ENCODE data around the gene MINK1. TPM values are rescaled to one million over a fixed set of nuclear protein-coding genes. Genes with fewer than 3 reads are reported as not detected.

MINK1 gene
- total RNA-seq, 1 donor from 2014 or later: 90.6 TPM

DNA sequence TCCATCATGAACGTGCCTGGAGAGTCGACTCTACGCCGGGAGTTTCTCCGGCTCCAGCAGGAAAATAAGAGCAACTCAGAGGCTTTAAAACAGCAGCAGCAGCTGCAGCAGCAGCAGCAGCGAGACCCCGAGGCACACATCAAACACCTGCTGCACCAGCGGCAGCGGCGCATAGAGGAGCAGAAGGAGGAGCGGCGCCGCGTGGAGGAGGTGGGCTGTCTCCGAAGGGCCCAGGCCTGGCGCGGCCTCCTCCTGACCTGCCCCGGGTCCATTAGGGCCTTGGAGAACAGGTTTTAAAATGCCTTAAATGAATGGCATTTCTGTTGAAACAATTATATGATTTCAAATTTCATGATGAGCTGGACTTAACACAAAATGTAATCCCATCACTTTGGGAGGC lies 54.4 kb downstream of the MINK1 start:
- Mint-ChIP-seq H3K27me3 (ENCODE audit: low read depth) (no peaks in the 10 kb centered on the region), H3K9me3 (ENCODE audit: low read depth) (no peaks in the 10 kb centered on the region), H3K36me3 (ENCODE audit: low read depth) (peaks cover 24% of the 10 kb centered on the region), H3K4me1 (ENCODE audit: low read depth) (no peaks in the 10 kb centered on the region), H3K27ac (ENCODE audit: unreplicated experiment) (no peak overlapping the region), H3K4me3 (ENCODE audit: unreplicated experiment) (no peak overlapping the region)
- TF ChIP-seq, protein P1, sequence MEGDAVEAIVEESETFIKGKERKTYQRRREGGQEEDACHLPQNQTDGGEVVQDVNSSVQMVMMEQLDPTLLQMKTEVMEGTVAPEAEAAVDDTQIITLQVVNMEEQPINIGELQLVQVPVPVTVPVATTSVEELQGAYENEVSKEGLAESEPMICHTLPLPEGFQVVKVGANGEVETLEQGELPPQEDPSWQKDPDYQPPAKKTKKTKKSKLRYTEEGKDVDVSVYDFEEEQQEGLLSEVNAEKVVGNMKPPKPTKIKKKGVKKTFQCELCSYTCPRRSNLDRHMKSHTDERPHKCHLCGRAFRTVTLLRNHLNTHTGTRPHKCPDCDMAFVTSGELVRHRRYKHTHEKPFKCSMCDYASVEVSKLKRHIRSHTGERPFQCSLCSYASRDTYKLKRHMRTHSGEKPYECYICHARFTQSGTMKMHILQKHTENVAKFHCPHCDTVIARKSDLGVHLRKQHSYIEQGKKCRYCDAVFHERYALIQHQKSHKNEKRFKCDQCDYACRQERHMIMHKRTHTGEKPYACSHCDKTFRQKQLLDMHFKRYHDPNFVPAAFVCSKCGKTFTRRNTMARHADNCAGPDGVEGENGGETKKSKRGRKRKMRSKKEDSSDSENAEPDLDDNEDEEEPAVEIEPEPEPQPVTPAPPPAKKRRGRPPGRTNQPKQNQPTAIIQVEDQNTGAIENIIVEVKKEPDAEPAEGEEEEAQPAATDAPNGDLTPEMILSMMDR (IDR thresholded peaks at IDR 0.05): no peak
- DNase-seq (ENCODE audit: low spot score): no peak

- Mint-ChIP-seq H3K27ac (ENCODE audit: unreplicated experiment) (no peak overlapping the region), H3K27me3 (ENCODE audit: low read depth) (no peaks in the 10 kb centered on the region)
- no peak for DNase-seq (ENCODE audit: low spot score)
These were observed 58.6 kb downstream of the MINK1 start for GRCh38 chr17:4891411-4892410.

DNA sequence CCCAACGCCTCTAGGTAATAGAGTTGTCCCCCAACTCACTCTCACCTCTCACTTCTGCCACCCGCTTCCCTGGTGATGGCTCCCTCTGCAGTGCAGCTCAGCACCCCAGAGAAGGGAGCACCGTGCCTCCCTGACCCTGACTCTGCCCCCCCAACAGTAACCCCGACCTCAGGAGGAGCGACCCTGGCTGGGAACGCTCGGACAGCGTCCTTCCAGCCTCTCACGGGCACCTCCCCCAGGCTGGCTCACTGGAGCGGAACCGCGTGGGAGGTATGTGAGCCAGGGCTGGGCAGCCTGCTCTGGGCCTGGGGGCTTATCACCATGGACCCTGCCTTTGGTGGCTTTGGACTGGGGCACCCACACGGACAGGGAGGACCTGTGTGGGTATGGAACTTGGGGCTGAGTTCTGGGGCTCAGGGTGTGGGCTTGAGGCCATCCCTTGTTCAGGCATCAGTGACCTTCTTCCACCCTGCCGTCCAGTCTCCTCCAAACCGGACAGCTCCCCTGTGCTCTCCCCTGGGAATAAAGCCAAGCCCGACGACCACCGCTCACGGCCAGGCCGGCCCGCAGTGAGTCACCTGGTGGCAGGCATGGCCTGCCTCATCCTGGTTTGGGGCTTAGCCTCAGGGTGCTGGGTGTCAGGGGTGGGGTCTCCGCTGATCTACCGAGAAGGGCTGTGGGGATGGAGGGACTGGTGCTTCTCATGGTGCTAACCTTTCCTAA lies 59.5 kb downstream of the MINK1 start:
- no peak overlapping the region for H3K4me3 Mint-ChIP-seq (ENCODE audit: unreplicated experiment)
- H3K4me1 Mint-ChIP-seq (ENCODE audit: low read depth): no peaks in the 10 kb centered on the region
- H3K9me3 Mint-ChIP-seq (ENCODE audit: low read depth): no peaks in the 10 kb centered on the region
- H3K36me3 Mint-ChIP-seq (ENCODE audit: low read depth): peaks cover 27% of the 10 kb centered on the region
- DNase-seq (ENCODE audit: low spot score): no peak
- H3K27me3 Mint-ChIP-seq (ENCODE audit: low read depth): no peaks in the 10 kb centered on the region
- H3K27ac Mint-ChIP-seq (ENCODE audit: unreplicated experiment): no peak overlapping the region
- TF ChIP-seq, protein P1 (IDR thresholded peaks at IDR 0.05): no peak

More at GRCh38 chr17:4891411-4892410, 58.6 kb downstream of the MINK1 start:
- Mint-ChIP-seq H3K4me3 (ENCODE audit: unreplicated experiment) (no peak overlapping the region), H3K4me1 (ENCODE audit: low read depth) (no peaks in the 10 kb centered on the region), H3K36me3 (ENCODE audit: low read depth) (peaks cover 28% of the 10 kb centered on the region), H3K9me3 (ENCODE audit: low read depth) (no peaks in the 10 kb centered on the region)
- TF ChIP-seq, protein P1 (IDR thresholded peaks at IDR 0.05): no peak

GRCh38 chr17:4893272-4893671 lies 60.1 kb downstream of the MINK1 start:
- no peak for DNase-seq (ENCODE audit: low spot score)

More at GRCh38 chr17:4893272-4893671, 60.1 kb downstream of the MINK1 start:
- no peaks in the 10 kb centered on the region for H3K4me1 Mint-ChIP-seq (ENCODE audit: low read depth)
- no peaks in the 10 kb centered on the region for H3K9me3 Mint-ChIP-seq (ENCODE audit: low read depth)
- H3K27me3 Mint-ChIP-seq (ENCODE audit: low read depth): no peaks in the 10 kb centered on the region
- H3K27ac Mint-ChIP-seq (ENCODE audit: unreplicated experiment): no peak overlapping the region
- TF ChIP-seq, protein P1 (IDR thresholded peaks at IDR 0.05): no peak
- peaks cover 27% of the 10 kb centered on the region for H3K36me3 Mint-ChIP-seq (ENCODE audit: low read depth)
- no peak overlapping the region for H3K4me3 Mint-ChIP-seq (ENCODE audit: unreplicated experiment)
